HG02759 (cell line): ENCODE measurements around the gene ITPRIP.

Experiments used
- ATAC-seq: cut with Tn5 transposase; IDR thresholded peaks from one replicate; pipeline ENCODE4 v1.9.1; 2021; ENCODE audit warnings: mild to moderate bottlenecking, moderate library complexity; ENCODE audit not compliant: unreplicated experiment

The ITPRIP gene

DNA sequence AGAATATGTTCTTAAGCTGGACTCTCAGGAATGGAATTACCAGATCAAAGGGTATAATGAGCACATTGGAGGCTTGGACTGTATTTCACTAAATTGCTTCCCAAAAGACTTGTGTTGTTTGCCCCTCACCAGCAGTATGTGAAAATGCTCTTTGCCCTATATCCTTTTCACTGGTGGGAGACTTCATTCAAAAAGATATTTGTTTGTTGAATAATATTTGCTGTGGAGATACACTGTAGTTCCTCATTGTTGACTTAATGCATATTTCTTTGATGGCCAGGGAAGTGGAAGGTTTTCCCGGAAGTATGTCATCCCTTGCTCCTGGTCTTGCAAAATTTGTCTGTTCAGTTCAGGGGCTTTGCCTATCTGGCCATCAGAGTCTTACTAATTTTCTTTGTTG, 49.9 kb downstream of the ITPRIP start:
- ATAC-seq: no peak

DNA sequence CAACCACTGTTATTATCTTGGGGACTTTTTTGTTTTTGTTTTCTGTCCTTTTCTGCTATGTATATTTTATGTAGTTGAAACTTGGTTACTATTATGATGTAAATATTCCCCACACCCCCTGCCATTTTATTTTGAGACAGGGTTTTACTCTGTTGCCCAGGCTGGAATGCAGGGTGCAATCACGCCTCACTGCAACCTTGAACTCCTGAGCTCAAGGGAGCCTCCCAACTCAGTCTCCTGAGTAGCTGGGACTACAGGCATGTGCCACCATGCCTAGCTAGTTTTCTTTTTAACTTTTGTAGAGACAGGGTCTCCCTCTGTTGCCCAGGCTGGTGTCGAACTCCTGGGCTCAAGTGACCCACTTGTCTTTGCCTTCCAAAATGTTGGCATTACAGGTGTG, 51.3 kb downstream of the ITPRIP start:
- ATAC-seq: no peak

DNA sequence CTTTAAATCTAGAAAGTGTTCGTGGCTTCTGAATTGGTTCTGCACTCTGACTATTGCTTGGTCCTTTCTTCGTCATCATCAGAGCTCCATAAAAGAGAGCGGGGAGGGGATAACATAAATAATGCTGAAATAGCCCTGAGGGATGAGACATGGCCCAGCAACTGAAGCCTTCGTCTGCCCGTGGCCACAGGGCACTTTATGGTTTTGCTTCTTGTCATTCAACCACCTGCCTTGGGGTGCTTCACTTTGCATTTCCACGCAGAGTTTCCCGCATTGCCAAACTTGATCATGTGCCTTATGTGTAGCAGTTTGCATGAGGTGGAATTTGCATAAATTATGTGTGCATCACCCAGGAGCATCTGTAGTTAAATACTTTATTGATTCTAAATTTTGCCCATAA, 53.4 kb downstream of the ITPRIP start:
- ATAC-seq: no peak

DNA sequence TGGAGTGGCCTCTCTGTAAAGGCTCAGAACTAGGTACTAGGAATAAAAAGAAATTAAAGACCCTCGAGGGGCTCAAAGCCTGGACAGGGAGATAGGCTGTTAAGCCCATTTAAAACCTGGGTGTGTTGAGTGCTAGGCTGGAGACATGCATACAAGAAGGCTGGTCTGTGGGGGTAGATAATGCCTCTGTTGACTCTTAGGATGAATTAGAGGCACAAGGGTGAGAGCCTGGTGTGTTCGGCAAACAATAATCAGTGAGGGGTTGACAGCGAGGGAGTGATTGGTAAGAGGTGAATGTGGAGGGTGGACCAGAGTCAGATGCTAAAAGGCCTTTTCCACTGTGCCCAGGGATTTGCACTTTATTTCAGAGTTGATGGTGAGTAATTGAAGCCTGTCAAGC, 56.6 kb downstream of the ITPRIP start:
- no peak for ATAC-seq

DNA sequence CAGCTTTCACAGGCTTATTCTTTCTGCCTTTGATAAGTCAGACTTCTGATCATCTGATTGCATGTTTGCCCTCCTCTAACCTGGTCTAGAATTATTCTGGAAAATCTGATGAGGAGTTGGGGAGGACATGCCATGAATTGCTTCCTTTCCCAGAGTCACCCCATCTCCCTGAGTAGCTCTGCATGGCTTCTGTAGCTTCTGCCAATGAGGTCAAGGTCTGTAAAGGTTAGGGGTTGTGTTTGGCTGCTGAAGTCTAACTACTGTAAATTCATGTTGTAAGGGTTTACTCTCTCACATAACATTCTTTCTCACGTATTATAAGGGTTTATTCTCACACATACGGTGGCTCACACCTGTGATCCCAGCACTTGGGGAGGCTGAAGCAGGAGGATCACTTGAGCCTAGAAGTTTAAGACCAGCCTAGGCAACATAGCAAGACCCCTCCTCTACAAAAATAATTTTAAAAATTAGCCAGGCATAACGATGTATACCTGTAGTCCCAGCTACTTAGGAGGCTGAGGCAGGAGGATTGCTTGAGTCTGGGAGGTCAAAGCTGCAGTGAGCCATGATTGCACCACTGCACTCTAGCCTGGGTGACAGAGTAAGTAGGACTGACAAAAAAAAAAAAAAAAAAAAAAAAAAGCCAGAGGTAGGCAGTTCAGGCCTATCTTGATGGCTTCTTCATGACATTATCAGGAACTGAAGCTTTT, 58.6 kb downstream of the ITPRIP start:
- no peak for ATAC-seq

DNA sequence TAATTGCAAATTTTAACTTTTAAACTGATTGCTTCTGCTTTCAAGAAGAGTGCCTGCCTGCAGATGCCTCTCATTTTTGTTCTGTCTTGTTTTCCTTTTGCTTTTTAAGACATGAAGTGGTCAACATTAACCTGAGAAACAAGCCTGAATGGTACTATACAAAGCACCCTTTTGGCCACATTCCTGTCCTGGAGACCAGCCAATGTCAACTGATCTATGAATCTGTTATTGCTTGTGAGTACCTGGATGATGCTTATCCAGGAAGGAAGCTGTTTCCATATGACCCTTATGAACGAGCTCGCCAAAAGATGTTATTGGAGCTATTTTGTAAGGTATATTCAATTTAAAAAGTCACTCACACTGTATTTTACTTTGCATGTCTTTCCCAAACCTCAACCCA, 60.5 kb downstream of the ITPRIP start:
- no peak for ATAC-seq

DNA sequence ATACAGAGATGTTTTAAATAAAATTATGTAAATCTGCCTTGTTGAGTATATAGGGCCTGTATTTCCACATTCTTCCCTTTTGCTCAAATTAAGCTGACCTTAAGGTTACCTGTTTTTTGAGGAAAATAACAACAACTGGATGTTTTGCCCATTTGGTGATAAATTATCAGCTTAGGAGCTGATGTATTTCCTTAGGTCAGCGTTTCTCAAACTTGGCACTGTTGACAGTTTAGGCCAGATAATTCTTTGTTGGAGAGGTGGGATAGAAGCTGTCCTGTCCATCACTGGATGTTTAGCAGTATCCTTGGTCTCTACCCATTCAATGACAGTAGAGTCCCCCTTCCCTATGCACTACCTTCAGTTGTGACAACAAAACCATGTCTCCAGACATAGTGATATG, 62.1 kb downstream of the ITPRIP start:
- ATAC-seq: no peak

DNA sequence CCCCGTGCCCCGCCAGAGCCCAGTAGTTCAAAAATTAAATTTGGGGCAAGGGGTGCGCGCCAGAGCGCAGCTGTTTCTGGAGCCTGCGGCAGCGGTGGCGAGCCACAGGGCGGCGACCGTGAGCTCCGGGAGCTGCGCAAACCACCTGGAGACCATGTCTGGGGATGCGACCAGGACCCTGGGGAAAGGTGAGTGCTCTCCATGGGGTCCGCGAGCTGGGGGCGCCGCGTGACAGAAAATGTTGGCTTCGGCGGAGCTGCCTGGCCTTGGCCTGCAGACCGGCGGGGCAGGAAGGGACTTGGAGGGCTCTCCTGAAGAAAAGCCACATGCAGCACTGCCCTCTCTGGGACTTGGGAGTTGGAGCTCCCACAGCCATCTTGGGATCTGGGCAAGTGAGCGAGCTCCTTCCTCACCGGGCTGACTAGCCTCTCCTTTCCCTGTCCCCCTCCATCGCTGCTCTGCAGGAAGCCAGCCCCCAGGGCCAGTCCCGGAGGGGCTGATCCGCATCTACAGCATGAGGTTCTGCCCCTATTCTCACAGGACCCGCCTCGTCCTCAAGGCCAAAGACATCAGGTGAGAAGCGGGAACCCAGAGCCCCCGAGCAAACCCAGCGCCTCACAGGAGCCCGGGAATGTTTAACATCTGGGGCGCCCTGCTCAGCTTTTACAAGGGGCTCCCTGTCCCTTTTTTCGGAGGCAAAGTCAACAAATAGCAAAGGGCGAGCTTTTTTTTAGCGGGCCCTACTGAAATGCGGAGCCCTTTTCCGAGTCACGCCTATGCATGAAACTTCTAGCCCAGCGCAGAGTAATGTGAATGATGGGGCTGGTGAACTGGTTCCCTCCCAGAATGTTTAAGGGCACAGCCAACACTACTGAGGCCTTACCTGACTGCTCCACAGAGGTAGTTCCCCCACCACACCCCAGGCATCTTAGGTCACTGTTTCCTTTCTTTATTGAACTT, 63.2 kb downstream of the ITPRIP start:
- ATAC-seq: peak; percentile 92

DNA sequence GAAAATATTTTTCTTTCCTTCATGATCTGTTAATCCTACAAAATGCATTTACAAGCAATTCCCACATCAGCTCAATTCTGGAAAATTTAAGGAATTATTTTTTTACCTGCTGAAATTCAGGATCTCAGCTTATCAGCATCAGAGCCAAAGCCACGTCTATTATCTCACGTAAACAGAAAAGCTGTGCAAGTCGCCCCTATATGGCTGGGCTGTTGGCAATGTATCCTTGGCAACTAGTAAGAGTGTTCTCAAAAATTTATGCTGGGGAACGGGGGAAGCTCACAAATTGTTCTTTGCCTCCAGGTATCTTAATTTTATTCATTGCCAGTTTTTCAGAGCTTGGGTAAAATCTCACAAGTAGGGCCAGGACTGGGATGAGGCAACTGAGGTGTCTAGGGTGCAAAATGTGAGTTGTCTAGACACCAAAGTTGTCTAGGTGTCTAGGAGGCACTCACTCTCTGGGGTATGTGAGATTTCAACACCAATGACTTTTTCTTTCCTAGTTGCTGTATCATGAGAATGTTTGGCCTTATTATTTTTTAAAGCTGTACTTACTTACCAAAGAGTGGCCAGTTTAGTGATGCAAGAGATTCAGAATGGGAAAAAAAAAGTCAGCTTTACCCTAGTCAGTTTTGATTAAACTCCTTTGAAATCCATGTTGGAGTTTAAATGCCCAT, 64.2 kb downstream of the ITPRIP start:
- no peak for ATAC-seq

DNA sequence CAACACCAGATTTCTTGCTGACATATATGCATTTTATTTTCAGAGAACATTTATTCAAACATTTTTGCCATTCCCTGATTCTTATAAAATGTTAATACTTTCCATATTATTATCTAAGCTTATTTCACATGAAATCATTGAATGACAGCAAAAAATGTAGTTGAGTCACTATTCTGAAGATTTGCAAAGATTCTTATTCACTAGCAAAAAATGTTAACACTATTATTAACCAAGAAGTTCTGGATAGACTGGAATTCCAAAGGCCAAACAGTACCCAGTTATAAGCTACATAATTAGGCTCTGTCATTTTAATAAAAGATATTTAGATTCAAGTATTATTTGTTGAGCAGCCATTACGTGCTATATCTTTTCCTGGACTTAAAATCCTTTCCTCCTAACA, 65.0 kb downstream of the ITPRIP start:
- ATAC-seq: no peak

DNA sequence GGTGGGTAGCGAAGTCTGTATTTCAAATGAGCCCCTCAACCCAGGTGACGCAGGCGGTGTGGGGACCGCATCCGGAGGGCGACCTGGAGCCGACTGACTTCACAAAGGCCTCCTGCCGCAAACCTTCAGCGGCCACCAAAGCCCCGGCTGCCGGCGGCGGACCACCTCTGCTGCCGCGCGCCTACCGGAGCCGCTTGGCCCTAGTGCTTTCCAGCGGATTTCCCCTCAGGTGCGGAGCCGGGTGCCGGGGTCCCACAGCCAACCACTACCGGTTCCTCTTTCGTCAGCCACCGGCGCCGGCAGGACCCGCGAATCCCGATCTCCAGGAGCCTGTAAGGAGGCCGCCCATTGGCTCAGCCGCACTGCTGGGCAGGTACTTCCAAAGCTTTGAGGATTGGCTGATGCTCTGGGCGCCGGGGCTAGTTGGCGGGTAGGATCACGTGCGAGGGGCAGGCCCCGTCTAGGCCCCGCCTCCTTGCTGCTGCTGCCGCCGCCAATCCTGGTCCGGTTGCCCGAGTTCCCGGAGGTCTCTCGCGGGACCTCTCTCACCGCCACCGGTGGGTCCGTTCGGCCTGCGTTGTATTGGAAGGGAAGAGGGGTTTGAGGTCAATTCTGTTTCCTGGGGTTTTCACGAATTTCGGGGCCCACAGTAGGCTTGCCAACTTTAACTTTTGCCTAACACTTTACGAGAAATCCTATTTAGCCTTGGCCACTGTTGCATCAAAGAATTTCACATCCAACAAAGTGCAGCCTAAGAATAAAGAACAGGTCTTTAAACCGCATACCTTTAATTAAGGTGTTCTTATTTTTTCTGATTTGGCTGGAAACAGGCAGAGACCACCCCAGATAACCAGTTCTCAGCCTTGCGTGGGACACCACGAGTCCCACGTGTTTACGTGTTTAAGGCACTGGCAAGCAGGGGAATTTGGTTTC, 69.3 kb downstream of the ITPRIP start, which contains the start of gene GSTO2:
Gene GSTO2 (plus strand): TSS at position 472 of the 933 bp plus-strand sequence. CDS start 5,732 bp downstream, outside the sequence.
- peak; percentile 99 for ATAC-seq

DNA sequence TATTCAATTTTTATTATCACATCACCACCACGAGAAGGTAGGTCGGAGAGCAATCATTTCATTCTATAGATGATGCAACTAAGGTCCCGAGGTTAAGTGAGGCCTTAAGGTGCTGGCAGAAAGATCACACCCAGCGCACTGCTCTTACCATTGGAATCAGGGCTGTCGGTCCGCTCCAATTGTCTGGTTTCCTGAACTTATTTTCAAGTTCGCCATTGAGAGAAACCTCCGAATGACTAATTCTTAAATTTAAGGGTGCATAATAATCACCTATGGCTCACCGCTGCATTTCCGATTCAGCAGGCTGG, 69.9 kb downstream of the ITPRIP start:
- no peak for ATAC-seq

DNA sequence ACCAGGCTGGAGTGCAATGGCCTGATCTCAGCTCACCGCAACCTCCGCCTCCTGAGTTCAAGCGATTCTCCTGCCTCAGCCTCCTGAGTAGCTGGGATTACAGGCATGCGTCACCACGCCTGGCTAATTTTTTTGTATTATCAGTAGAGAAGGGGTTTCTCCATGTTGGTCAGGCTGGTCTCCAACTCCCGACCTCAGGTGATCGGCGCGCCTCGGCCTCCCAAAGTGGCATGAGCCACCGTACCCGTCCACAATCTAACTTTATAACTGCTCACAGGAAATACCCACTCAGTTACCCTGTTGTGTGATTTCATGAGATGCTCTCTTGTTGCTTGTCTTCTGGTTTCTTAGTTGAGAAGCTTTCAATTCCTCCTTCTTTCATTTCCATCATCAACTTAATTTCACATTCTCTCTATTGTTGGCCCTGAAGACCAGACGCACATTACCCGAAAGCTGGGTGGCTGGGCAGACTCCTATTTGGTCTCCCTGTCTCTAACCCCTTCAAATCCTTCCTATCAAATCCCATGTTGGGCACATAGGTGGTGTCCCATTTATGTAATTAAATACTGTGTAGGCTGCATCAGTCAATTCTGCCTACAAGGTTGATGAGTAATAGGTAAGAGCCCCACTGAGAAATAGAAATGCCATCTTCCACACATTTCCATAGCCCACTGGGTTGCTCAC, 70.4 kb downstream of the ITPRIP start:
- no peak for ATAC-seq

DNA sequence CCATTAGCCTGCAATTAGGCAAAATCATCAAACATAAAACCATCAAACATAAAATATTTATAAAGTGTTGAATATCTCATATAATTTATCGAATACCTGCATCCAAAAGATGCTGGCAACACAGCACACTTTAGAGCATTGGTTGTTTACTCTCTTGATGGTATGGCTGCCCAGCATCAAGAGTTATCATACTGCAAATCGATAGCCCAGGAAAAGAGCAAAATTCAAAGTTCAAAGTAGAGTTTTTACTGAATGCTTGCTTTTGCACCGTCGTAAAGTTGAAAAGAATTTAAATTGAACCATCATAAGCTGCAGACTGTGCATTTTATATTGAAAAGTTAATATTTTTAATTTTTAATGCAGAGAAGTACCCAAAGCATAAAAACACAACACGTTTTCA, 73.5 kb downstream of the ITPRIP start:
- no peak for ATAC-seq

DNA sequence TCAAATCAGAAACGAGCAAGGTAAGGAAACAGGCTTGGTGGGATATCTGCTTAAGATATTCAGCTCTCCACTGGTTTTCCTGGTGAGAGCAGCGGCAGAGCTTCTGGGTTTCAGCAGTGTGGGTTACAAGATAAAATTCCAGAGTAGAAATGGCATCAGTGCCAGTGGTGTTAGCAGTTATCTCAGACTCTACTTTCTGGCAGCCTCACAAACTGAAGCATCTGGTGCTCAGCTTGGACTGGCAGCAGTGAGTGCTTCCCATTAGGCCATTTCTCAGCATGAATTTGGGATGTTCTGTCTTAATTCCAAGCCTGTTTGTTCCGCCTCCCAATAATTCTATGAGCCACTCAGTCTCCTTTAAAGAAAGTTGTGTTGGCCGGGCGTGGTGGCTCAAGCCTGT, 76.2 kb downstream of the ITPRIP start:
- no peak for ATAC-seq

DNA sequence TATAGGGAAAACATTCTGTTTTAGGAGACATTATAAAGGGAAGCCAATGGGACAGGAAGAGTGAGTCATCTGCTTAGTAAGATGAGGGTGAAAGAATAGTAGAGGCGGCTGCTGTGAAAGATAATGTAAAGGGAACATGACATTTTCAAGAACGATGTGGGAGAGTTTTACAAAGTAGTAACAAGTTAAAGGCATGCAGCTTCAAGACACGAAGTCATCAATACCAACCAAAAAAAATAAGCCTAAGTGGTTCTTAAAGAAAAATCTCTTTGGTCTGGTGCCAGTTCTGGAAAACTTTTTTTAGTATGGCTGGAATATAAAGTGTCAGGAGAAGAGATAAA, 77.5 kb downstream of the ITPRIP start:
- no peak for ATAC-seq

DNA sequence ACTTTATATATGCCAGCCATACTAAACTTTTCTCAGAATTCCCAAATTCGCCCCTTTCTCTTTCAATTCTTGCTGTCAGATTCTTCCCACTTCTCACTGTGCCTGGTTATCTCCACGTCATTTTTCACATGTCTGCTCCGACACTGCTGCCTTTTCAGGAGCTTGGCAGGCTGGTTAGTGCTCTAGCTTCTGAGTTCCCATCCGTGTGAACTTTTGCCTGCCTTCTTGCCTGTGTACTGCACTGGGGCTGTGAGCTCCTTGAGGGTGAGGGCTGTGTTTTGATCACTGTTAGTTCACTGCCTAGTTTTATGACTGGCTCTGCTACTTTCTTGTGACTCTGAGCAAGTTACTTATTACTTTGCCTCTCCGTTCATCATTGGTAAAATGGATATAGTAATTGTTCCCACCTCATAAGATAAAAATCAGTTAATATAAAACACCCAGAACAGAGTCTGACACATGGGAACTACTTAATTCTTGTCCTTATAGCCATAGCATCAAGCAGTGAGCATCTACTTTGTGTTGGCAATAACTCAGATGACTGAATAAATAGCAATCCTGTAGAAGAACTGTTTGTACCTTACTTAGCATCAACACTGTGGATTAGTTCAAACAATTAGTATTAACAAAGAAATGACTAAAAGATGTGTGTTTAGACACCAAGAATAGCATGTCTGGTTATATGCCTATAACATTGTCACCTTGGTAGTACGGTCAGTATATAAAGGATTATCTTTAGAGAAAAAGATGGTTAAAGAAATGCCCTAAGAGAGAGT, 78.1 kb downstream of the ITPRIP start:
- ATAC-seq: no peak
